SK-MEL-5 (cell line): ENCODE results near the gene LYSMD4. TPM values are rescaled to one million over a fixed set of nuclear protein-coding genes. Genes with fewer than 3 reads are reported as not detected.
A peak's percentile ranks its signal among the peaks of the same experiment; 100 is the strongest.
"Not testable (repeated sequence)": the region's sequence is repeated elsewhere in the genome, so short reads cannot be mapped to it uniquely, and the experiment has no call there.

Source experiments
- DNase-seq: peaks from one replicate; pipeline ENCODE4 v3.0.0-alpha.2; 2016; ENCODE audit warnings: low read depth, low spot score
- in situ Hi-C: cut with HindIII; loops from 2 replicates; pipeline ENCODE4 v1.10.0; 2016; ENCODE audit warnings: low sequenced_read_pairs, high pct_unique_total_duplicates, low pct_unique_long_range_greater_than_20kb
- polyA plus RNA-seq, 2 experiments: library from polyadenylated mRNA; depleted of rRNA; stranded (reverse); fragments of >200 nt; gene quantifications; 2 replicates each; pipeline ENCODE4 v1.2.3, GENCODE V29; 2015
- total RNA-seq: library from RNA; depleted of rRNA; stranded (reverse); fragments of >200 nt; shearing (Covaris generic); gene quantifications from 2 replicates; pipeline ENCODE4 v1.2.3, GENCODE V29; 2014; rRNA removed

Gene LYSMD4
- total RNA-seq: 5.7 and 7.6 TPM in 2 replicates
- 4.1 and 6.3 TPM in 2 replicates for polyA plus RNA-seq (2015; cell fraction: cytosol; rRNA removed)
- 31.7 and 38.8 TPM in 2 replicates for polyA plus RNA-seq (2015; cell fraction: nucleus; rRNA removed)

DNA sequence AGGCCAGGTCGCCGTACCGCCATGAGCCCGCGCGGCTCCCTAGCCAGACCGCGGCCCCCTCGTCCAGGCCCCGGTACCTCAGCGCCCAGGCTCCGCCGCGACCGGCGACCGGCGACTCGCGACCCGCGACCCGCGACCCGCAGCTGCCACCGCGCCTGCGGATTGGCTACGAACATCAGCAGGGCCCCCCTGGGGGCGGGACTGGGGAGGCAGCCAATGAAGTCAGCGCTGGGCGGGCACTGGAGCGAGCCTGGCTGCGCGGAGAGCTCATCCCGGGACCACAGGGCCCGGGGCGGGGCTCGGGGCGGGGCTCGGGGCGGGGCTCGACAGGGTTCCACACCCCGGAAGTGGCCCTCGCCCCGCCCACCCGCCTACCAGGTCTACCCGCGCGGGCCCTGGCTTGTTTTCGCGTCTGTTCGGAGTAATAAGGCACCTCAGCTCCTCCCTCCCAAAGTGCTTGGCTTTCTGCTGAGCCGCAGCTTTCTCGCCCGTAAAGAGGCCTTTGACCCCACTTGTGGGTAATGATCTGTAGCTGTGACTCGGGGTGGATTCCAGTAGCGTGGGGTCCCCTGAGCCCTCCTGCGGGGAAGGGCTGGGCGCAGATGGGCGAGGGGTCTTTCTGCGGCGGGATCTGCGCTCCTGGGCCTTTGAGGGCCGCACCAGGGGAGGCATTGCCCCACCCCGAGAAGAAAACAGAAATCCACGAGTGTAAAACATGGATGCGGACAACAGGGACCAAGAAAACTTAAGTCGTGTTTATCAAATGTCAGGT lies at the start of gene LYSMD4:
TSS of gene LYSMD4 (minus strand) at position 170 of the 772 bp plus-strand sequence. CDS start 1,438 bp downstream, outside the sequence.
- peak; percentile 92 for DNase-seq
- in situ Hi-C loops: no loop called here

DNA sequence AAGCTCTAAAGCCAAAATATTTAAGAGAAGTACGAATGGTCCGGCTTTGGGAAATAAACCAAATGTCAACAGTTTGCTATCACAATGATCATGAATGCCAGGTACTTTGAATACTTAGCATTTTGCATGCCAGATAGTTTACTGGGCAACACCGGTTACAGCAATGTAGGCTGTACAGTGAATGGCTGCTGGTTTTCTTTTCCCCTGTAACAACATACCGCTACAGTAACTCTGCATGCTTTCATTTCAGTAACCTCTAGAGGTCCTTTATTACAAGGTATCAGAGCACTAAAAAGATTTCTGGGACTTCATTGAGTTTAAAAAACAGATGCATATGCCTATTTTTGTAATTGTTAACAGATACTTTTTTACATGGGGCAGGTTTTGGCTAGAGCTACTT lies 48.8 kb upstream of the LYSMD4 start:
- in situ Hi-C loops: not testable (repeated sequence)

DNA sequence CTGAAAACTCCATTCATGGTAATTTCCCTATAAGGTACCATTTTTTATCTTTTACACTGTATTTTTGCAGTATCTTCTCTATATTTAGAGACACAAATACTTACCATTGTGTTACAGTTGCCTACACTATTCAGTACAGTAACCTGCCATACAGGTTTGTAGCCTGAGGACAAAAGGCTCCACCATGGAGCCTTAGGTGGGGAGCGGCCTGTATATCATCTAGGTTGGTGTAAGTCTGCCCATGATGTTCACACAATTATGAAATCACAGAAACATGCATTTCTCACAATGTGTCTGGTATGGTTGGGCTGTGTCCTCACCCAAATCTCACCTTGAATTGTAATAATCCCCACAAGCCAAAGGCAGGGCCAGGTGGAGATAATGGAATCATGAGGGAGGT lies 43.9 kb upstream of the LYSMD4 start:
- no peak for DNase-seq
- in situ Hi-C loops: no loop called here

More for the DNA sequence above, 48.8 kb upstream of the LYSMD4 start:
- DNase-seq: not testable (repeated sequence)

DNA sequence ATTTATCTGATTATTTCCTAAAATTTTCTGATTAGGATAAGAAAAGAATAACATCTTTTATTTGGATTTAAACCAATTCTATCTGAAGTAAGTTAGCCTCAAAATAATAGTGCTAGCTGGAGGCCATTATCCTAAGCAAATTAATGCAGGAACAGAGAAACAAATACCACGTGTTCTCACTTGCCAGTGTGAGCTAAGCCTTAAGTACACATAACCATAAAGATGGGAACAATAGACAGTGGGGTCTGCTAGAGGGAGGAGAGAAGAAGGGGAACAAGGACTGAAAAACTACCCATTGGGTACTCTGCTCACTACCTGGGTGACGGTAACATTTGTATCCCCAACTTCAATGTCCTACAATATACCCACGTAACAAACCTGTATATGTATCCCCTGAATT lies 31.3 kb upstream of the LYSMD4 start:
- in situ Hi-C loops: no loop called here
- DNase-seq: no peak

DNA sequence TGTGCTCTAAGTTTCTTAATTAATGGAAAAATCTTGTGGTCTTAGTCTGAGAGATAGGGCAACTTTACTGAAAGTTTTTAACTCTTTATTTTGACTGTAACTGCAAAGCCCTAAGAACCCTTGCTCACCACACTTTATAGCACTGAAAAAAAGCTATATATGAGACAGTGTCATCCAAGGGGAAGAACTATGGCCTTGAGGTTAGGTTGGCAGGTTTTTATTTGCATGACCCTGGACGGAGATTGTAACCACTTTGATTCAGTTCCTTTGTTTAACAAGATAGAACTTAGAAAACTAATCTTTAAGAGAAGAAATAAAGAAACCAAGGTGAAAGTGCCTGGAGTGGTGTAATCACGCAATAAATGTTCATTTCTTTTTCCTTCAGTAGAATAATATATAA lies 30.6 kb upstream of the LYSMD4 start:
- DNase-seq: no peak
- in situ Hi-C loops: no loop called here

DNA sequence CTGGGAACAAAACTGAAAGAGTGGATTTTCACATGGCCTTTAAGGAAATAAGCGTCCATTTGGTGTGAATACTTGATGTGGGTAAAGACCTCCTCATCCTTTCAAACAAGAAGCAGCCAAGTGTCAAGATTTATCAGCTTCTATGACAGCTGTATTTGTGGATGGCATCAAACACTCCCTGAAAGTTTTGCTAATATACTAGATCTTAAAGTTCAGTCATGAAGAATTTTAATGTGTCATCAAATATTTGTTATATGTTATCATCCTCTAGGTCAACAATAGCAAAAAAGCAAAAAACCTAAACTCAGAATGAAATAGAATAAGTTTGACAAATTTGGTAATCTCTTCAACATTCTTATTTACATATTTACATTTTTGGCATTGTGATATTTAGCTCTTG lies 29.1 kb upstream of the LYSMD4 start:
- no peak for DNase-seq
- in situ Hi-C loops: no loop called here

DNA sequence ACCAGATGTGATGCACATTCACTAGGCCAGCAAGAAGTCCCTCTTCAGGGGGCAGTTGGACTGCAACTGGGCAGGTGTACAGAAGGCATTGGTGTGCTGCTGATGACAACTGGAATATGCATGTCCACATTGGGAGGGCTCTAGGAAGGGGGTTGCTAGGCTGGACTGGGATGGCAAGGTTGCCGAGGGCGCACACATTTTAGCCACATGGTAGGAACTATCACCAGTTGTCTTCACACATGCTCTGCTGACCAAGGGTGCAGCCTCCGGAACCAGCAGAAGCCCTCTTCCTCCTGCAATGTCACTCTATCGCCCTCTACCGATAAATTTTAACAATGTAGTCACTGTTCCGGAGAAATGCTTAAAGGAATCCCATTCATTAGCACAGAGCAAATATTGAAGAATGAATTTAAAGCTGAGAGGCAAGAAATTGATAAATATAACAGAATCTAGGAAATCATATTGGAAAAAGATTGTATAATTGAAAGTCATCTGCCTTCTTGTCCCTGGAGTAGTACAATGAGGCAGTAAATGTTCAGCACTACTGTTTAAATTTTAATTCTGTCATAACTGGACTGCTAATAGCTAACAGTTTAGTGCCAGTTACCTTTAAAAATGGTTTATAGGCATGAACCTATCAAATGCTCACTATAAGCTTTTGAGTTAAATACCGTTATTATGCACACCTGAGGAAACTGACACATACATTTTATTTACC lies 22.6 kb upstream of the LYSMD4 start:
- in situ Hi-C loops: no loop called here
- peak; percentile 83 for DNase-seq

DNA sequence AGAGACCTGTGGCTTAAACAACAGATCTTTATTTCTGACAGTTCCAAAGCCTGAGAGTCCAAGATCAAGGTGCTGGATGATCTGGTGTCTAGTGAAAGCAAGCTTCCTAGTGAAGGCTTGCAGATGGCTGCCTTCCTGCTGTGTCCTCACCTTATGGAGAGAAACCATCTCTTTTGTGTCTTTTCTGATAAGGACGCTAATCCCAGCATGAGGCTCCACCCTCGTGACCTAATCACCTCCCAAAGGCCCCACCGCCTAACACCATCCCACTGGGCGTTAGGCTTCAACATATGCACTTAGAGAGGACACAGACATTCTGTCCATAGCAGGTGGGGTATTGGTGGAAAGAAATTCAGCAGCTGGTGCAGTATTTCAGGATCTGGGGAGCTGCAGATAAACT lies 19.8 kb upstream of the LYSMD4 start:
- in situ Hi-C loops: no loop called here
- no peak for DNase-seq

DNA sequence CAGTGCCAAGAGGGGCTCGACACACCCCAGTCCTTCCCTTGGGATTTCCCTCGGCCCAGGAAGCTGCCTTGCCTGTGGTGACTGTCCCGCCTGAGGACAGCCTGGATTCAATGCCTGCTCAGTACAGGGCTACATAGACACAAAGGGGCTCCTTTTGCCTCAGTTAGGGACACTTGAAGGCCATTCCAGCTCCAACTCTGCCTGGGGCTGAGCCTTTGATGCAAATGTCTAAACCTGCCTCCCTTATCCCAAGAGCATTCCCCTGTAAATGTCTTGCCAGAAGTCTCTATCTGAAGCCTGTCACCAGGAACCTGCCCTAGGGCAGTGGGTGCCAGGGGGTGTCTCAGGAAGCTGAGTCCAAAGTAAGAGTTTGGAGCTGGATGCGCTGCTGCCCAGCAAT lies 19.3 kb upstream of the LYSMD4 start:
- DNase-seq: no peak
- in situ Hi-C loops: no loop called here

DNA sequence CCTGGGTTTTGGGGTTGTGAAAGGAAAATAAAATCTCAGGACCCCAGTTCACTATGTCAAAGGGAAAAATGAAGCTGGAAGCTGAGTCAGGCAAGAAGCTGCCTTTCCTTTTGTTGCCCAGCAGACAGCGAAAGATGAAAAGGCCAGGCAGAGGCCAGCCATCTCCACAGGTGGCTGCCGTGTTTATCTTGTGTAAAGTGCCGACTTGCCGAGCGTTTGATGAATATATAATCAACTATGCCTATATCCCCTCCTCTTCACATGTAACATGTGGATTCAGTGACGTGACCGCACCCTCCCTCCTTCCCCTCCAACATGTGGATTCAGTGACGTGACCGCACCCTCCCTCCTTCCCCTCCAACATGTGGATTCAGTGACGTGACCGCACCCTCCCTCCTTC lies 17.1 kb upstream of the LYSMD4 start:
- in situ Hi-C loops, DNase-seq: not testable (repeated sequence)

DNA sequence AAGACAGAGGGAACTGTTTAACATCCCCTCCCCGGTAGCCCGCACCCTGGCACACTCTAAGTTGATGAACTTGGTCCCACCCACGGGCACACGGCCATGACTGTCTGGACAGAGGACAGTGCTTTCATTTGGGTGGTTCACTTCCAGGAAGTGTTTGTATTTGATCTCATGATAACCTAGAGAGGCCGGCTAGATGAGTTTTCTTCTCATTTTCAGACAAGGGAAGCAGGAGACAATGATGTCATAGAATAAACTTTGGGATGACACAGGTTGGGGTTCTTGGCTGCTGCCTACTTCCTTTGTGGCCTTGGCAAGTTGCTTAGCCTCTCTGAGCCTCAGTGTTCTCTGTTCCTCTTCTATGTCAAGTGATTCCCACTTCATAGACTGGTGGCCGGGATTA lies 16.1 kb upstream of the LYSMD4 start:
- DNase-seq: no peak
- in situ Hi-C loops: no loop called here

DNA sequence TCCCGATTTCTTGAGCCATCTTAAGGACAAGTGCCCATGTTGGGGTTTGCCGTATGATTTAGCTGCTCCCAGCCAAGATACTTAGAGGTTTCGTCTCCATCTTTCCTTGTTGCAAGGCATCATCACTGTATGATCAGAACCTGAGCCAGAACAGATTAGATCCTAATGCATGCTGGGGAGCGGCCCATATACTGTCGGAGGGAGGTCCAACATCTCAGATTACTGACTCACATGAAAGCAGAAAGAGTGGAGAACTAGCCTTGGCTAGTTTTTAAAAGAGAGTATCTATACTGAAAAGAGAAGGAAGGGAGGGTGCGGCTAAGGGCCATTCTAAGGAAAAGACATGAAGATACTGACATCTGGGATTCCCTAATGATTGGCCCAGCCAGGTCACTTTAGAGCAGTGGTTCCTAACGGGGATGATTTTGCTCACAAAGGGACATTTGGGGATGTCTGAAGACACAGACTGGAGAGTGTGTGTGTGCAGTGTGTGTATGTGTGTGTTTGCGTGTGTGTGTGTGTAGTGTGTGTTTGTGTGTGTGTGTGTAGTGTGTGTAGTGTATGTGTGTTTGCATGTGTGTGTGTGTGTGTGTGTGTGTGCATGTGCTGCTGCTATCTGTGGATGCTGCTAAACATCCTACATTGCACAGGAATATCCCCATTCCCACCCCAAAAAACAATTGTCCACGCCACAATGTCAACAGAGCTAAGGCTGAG lies 12.3 kb upstream of the LYSMD4 start:
- DNase-seq: no peak
- in situ Hi-C loops: no loop called here

DNA sequence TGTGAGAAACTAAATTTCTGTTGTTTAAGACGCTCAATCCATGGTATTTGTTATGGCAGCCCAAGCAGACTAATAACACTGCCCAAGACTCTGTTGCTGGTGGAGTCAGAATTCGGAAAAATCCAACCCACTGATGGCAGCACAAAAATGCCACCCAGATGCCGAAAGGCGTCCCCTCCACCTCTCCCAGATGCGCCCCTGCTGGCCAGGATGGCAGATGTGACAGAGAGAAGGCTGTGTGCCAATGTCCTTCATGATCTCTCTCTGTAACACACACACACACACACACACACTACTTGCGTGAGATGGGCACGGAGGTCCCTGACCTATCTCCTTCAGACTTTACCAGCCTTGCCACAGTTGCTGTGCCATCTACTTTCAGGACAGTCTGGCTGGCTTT lies 10.9 kb upstream of the LYSMD4 start:
- no peak for DNase-seq
- in situ Hi-C loops: no loop called here

DNA sequence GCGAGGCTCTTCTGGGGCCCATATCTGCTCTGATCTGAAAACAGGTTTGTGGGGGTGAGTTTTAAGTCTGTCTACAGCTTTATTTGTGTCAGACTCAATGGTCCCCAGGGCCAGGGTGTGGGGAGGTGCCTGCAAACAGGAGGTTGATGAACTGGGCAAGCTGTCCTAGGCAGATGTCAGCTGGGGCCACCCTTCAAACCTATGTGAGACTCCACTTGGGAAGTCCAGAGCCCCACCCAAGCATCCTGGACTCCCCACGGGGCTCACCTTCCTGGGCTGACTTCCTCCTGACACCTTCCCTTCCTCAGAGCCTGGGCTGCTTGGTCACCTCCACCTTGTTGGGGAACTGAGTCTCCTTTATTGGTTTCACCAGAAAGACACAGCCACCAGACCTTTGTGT lies 8.6 kb upstream of the LYSMD4 start:
- no peak for DNase-seq
- in situ Hi-C loops: no loop called here

DNA sequence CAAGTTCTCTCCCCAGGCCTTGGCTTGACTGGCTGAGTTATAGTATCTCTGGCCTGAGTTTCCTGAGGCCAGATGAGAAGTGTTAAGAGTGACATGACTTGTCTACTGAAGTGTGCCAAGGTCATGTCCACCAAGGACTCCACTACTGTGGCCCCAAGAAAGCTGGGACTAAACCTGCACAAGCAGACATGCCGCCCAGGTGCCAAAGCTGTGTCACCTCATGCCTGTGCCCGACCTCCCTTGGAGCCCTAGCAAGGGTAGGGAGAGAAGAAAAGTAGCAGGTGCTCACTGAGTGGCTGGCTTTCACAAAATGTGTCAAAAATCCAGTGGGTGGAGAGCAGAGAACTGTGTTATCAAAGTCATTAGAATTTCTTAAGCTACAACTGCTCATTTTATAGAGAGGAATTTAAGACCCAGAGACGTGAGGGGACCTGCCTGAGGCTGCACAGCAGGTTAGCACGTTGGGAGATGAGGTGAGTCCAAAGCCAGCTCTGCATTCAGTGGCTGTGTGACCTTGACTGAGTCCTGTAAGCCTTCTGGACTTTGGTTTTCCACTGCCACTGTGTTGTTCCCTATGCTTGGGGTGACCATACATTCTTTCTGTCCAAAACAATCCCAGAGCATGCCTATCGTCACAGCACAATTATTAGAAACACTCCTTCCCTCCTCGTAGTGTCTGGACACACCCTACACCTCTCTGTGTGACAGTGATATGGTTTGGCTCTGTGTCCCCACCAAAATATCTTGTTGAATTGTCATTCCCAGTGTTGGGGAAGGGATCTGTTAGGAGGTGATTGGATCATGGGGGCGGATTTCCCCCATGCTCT lies 5.0 kb upstream of the LYSMD4 start:
- no peak for DNase-seq
- in situ Hi-C loops: no loop called here

DNA sequence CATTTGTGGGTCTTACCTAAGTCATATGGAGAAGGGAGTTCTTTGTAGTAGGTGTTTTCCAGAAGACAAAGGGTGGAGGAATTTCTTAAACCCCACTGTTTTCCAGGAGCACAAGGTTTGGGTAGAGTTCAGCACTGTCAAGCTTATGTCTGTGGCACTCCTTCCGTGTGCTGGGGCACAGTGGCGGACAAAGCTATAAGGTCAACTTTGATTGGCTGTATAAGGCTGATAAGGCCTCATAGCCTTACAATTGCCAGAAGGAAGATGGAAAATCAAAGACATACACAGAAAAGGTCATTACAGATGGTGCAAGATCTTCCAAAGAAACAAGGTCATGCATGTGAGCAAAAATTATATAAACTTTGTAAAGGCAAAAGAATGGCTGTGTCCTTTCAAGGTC lies 3.5 kb upstream of the LYSMD4 start:
- DNase-seq: no peak
- in situ Hi-C loops: no loop called here

DNA sequence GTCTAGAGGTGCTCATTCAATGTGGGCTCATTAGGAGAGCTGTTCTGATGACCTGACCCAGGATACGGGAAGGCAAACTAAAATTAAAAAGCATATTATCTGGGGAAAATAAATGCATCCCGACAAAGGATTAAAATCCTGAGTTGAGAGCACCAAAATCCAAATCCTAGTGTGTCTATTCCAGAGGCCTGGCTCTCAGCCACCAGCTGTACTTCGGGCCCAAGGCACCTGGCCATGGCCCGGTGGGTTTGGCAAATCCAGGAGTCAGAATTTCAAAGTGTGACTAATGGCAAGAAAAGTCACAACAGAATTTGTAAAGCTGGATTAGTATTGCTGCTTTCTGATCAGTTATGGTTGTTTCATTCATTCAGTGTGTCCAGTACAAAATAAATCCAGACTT lies 2.6 kb upstream of the LYSMD4 start:
- no peak for DNase-seq
- in situ Hi-C loops: no loop called here

DNA sequence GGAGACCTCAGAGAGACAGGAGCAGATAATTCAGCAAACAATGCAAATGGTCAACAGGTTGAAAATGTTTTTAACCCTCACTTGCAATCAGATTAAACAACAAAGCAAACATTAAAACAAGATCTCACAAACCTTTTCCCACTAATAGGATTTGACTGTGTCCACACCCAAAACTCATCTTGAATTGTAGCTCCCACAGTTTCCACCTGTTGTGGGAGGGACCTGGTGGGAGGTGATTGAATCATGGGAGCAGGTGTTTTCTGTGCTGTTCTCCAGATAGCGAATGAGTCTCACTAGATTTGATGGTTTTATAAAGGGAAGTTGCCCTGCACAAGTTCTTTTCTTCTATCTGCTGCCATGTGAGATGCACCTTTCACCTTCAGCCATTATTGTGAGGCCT lies 1.3 kb upstream of the LYSMD4 start:
- in situ Hi-C loops: no loop called here
- DNase-seq: no peak
